VCaP (cell line): ENCODE measurements around the gene PCDHB14.
A peak's percentile ranks its signal among the peaks of the same experiment; 100 is the strongest.
"Not testable (repeated sequence)": the region's sequence is repeated elsewhere in the genome, so short reads cannot be mapped to it uniquely, and the experiment has no call there.

ENCODE experiments used
- H3K27ac ChIP-seq: fragments of 450-650 bp; 2 replicates; pipeline ENCODE4 v1.5.1; 2017
- TF ChIP-seq, protein P1 (sequence below): fragments of 450-650 bp; conservative IDR thresholded peaks from 2 replicates; pipeline ENCODE4 v1.5.1; 2017; ENCODE audit warnings: mild to moderate bottlenecking, moderate library complexity

Gene PCDHB14

GRCh38 chr5:141186897-141187512 lies 36.1 kb upstream of the PCDHB14 start, which contains the start of gene PCDHB9:
TSS of gene PCDHB9 (plus strand) at chr5:141187161. CDS start at chr5:141187319, 158 bp downstream.
- TF ChIP-seq, protein P1, sequence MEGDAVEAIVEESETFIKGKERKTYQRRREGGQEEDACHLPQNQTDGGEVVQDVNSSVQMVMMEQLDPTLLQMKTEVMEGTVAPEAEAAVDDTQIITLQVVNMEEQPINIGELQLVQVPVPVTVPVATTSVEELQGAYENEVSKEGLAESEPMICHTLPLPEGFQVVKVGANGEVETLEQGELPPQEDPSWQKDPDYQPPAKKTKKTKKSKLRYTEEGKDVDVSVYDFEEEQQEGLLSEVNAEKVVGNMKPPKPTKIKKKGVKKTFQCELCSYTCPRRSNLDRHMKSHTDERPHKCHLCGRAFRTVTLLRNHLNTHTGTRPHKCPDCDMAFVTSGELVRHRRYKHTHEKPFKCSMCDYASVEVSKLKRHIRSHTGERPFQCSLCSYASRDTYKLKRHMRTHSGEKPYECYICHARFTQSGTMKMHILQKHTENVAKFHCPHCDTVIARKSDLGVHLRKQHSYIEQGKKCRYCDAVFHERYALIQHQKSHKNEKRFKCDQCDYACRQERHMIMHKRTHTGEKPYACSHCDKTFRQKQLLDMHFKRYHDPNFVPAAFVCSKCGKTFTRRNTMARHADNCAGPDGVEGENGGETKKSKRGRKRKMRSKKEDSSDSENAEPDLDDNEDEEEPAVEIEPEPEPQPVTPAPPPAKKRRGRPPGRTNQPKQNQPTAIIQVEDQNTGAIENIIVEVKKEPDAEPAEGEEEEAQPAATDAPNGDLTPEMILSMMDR = peak; percentile 86

GRCh38 chr5:141188682-141189081 lies 34.5 kb upstream of the PCDHB14 start:
- H3K27ac ChIP-seq = not testable (repeated sequence)

More at GRCh38 chr5:141186897-141187512, 36.1 kb upstream of the PCDHB14 start, which contains the start of gene PCDHB9:
- no peak within 1 kb of the TSS for H3K27ac ChIP-seq

DNA sequence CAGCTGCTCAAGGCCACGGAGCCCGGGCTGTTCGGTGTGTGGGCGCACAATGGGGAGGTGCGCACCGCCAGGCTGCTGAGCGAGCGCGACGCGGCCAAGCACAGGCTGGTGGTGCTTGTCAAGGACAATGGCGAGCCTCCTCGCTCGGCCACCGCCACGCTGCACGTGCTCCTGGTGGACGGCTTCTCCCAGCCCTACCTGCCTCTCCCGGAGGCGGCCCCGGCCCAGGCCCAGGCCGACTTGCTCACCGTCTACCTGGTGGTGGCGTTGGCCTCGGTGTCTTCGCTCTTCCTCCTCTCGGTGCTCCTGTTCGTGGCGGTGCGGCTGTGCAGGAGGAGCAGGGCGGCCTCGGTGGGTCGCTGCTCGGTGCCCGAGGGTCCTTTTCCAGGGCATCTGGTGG lies 34.0 kb upstream of the PCDHB14 start:
- H3K27ac ChIP-seq = not testable (repeated sequence)

DNA sequence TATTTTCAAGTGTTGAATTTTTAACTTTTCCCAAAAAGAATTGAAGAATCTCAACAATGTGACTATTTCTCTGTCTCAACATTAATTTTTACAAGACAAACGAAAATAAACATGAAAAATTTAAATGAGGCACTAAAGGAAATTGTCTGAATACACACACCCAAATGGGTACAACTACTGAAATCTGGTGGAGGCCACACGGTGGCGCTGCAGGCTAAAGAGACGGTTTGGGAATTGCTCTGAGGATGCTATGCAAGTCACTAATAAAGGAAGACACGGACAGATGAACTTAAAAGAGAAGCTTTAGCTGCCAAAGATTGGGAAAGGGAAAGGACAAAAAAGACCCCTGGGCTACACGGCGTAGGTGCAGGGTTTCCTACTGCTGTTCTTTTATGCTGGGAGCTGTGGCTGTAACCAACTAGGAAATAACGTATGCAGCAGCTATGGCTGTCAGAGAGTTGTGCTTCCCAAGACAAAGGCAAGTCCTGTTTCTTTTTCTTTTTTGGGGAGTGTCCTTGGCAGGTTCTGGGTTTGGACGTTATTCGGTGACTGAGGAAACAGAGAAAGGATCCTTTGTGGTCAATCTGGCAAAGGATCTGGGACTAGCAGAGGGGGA lies 30.9 kb upstream of the PCDHB14 start, which contains the start of gene PCDHB10:
Gene PCDHB10 (plus strand): TSS at position 244 of the 616 bp plus-strand sequence. CDS start 200 bp downstream, at position 444.
- TF ChIP-seq, protein P1 = peak; percentile 91
- H3K27ac ChIP-seq = peak within 1 kb of the TSS; percentile 42; the same call in 1 of the 2 replicates

- not testable (repeated sequence) for H3K27ac ChIP-seq
These were observed 28.8 kb upstream of the PCDHB14 start for GRCh38 chr5:141194332-141194731.

DNA sequence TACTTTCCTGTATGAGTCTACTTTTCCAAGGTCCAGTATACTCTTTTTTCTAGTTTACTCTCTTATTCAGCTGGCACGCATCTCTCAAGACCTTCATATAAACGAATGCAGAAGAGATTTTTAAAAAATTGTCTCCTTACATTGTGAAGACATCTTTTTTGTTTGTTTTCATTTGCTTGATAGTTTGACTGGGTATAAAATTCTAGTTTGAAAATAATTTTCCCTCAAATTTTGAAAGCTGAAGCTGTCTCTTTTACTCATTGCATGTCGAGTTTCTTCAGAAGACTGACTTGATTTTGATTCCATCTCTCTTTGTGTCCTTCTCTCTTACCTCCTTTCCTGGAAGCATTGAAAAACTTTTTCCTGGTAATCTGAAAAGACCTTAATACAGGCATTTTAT lies 26.8 kb upstream of the PCDHB14 start:
- H3K27ac ChIP-seq = no peak overlapping the region
- TF ChIP-seq, protein P1 = no peak

DNA sequence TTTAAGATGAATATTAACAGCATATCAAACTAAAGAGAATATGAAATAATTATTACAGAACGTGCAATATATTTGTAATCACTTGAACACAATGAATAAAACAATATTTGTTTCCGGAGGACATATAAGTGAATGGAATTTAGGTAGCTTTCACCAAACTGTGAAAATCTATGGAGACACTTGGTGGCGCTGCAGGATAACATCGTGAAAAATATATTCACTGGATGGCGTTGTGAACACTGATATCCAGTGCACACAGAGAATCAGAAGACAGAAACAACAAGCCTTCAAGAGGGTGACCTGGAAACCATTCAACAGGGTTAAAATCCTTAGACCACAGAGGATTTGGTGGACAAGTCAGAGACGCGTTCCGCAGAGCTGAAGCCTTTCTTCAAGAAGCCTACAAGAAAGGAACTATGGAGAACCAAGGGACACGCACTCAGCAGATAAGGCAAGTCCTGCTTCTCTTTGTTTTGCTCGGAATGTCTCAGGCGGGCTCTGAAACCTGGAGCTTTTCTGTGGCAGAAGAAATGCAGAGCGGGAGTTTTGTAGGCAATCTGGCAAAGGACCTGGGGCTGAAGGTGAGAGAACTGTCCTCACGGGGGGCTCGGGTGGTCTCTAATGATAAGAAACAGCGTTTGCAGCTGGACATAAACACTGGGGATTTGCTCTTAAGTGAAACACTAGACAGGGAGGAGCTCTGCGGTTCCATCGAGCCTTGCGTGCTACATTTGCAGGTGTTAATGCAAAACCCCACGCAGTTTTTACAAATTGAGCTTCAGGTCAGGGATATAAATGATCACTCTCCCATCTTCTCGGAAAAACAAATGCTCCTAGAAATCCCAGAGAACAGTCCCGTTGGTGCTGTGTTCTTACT lies 23.5 kb upstream of the PCDHB14 start, which contains the start of gene PCDHB11:
Gene PCDHB11 (plus strand): TSS at position 269 of the 877 bp plus-strand sequence. CDS start 148 bp downstream, at position 417.
- peak within 1 kb of the TSS; percentile 73 for H3K27ac ChIP-seq
- TF ChIP-seq, protein P1 = peak; percentile 87

GRCh38 chr5:141201126-141201525 lies 22.0 kb upstream of the PCDHB14 start:
- not testable (repeated sequence) for H3K27ac ChIP-seq

GRCh38 chr5:141201646-141202045 lies 21.5 kb upstream of the PCDHB14 start:
- H3K27ac ChIP-seq = not testable (repeated sequence)

- TF ChIP-seq, protein P1 = no peak
- no peak within 1 kb of the TSS for H3K27ac ChIP-seq
These were observed 14.7 kb upstream of the PCDHB14 start, which contains the start of gene PCDHB12 for GRCh38 chr5:141208478-141208877. TSS of gene PCDHB12 (plus strand) at chr5:141208719. CDS start at chr5:141208908, 189 bp downstream.

DNA sequence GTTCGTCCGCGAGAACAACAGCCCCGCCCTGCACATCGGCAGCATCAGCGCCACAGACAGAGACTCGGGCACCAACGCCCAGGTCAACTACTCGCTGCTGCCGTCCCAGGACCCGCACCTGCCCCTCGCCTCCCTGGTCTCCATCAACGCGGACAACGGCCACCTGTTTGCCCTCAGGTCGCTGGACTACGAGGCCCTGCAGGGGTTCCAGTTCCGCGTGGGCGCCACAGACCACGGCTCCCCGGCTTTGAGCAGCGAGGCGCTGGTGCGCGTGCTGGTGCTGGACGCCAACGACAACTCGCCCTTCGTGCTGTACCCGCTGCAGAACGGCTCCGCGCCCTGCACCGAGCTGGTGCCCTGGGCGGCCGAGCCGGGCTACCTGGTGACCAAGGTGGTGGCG lies 12.9 kb upstream of the PCDHB14 start:
- H3K27ac ChIP-seq = not testable (repeated sequence)

GRCh38 chr5:141210849-141211248 lies 12.3 kb upstream of the PCDHB14 start:
- not testable (repeated sequence) for H3K27ac ChIP-seq
